Measurements from ENCODE around the gene DVL3. TPM values are rescaled to one million over a fixed set of nuclear protein-coding genes. Genes with fewer than 3 reads are reported as not detected.
A peak's percentile ranks its signal among the peaks of the same experiment; 100 is the strongest.

The DVL3 gene
- total and polyA plus RNA-seq, 3 donors from 2014 or later = 53.7 to 86.8 (median 80.5) TPM

GRCh38 chr3:184185461-184186183 lies 30.4 kb downstream of the DVL3 start:
- H3K27ac ChIP-seq = peak overlapping the region; percentile 79 to 89
- H3K4me1 ChIP-seq = peaks cover 21% of the 10 kb centered on the region
- 3 to 12% methylated on average over 14 to 55 of the region's 55 CpGs for WGBS, 2 donors
- peak overlapping the region; percentile 95 to 97 for H3K4me3 ChIP-seq
- peaks cover 6% of the 10 kb centered on the region for H3K36me3 ChIP-seq (ENCODE audit: low read depth, missing control alignments)
- TF ChIP-seq CTCF (IDR thresholded peaks at IDR 0.05) (peak in 1 of 3 experiments; percentile 1), POLR2A (IDR thresholded peaks at IDR 0.05) (no peak)
- intact Hi-C loops (cut with DNase I; ENCODE audit: low total_unique reads) = no loop called here
- no peaks in the 10 kb centered on the region for H3K27me3 ChIP-seq
- no peaks in the 10 kb centered on the region for H3K9me3 ChIP-seq
- DNase-seq = peak; percentile 99

- H3K36me3 ChIP-seq (ENCODE audit: low read depth, missing control alignments) = peaks cover under 1% of the 10 kb centered on the region
- no peaks in the 10 kb centered on the region for H3K9me3 ChIP-seq
- H3K27me3 ChIP-seq = no peaks in the 10 kb centered on the region
- peaks cover 21% of the 10 kb centered on the region for H3K4me1 ChIP-seq
- no peak for DNase-seq
- no peak for TF ChIP-seq CTCF (IDR thresholded peaks at IDR 0.05)
- no peak for TF ChIP-seq POLR2A (IDR thresholded peaks at IDR 0.05)
- H3K4me3 ChIP-seq = peak within 1 kb of the TSS; percentile 95 to 97
- intact Hi-C loops (cut with DNase I; ENCODE audit: low total_unique reads) = no loop called here
- H3K27ac ChIP-seq = peak within 1 kb of the TSS; percentile 79 to 89
- 0% methylated on average over 15 to 44 of the region's 45 CpGs for WGBS, 2 donors
These were observed 31.2 kb downstream of the DVL3 start, which contains the start of gene ABCF3 for GRCh38 chr3:184186184-184186901. Gene ABCF3, plus strand, starts transcription at chr3:184186199. Its CDS starts 9 bp downstream, at chr3:184186208.

- intact Hi-C loops (cut with DNase I; ENCODE audit: low total_unique reads) = no loop called here
- no peak for TF ChIP-seq CTCF (IDR thresholded peaks at IDR 0.05)
- no peak for TF ChIP-seq POLR2A (IDR thresholded peaks at IDR 0.05)
- H3K27me3 ChIP-seq = no peaks in the 10 kb centered on the region
- no peak overlapping the region for H3K27ac ChIP-seq
- no peaks in the 10 kb centered on the region for H3K36me3 ChIP-seq (ENCODE audit: low read depth, missing control alignments)
- peaks cover 21% of the 10 kb centered on the region for H3K4me1 ChIP-seq
- H3K9me3 ChIP-seq = no peaks in the 10 kb centered on the region
- 3 to 8% methylated on average over 3 of the region's 3 CpGs for WGBS, 2 donors
- peak overlapping the region; percentile 95 to 97 for H3K4me3 ChIP-seq
- no peak for DNase-seq
These were observed 31.7 kb downstream of the DVL3 start for GRCh38 chr3:184186902-184187207.

- H3K9me3 ChIP-seq = no peaks in the 10 kb centered on the region
- no peaks in the 10 kb centered on the region for H3K36me3 ChIP-seq (ENCODE audit: low read depth, missing control alignments)
- TF ChIP-seq POLR2A (IDR thresholded peaks at IDR 0.05) (no peak), CTCF (IDR thresholded peaks at IDR 0.05) (no peak)
- DNase-seq = no peak
- H3K4me3 ChIP-seq = no peak overlapping the region
- intact Hi-C loops (cut with DNase I; ENCODE audit: low total_unique reads) = no loop called here
- no peaks in the 10 kb centered on the region for H3K27me3 ChIP-seq
- WGBS, 2 donors = 78 to 88% methylated on average over 11 to 17 of the region's 17 CpGs
- H3K4me1 ChIP-seq = peaks cover 21% of the 10 kb centered on the region
- no peak overlapping the region for H3K27ac ChIP-seq
These were observed 32.9 kb downstream of the DVL3 start for GRCh38 chr3:184188080-184188479.

Measured in testis (tissue), 3 donors.